ENCODE results near the gene MPC2. TPM values are rescaled to one million over a fixed set of nuclear protein-coding genes. Genes with fewer than 3 reads are reported as not detected.
A peak's percentile ranks its signal among the peaks of the same experiment; 100 is the strongest.

Gene MPC2
- polyA plus RNA-seq, 3 donors, result 14.2 to 70.3 (median 59.4) TPM

- Histone ChIP-seq H3K27ac (ENCODE audit: low read depth in 1 of 2, low read length in 2 of 2) (no peak overlapping the region), H3K9me3 (replicated peaks in 1 of 2; ENCODE audit: control insufficient read depth in 1 of 2, insufficient read depth in 1 of 2, low read length in 2 of 2) (peaks cover 10% of the 10 kb centered on the region in 2 donors), H3K27me3 (ENCODE audit: control insufficient read depth in 2 of 2, insufficient read depth in 2 of 2, low read length in 2 of 2) (no peaks in the 10 kb centered on the region), H3K79me2 (ENCODE audit: insufficient read depth, low read length) (no peaks in the 10 kb centered on the region), H3K4me3 (replicated peaks in 1 of 3; ENCODE audit: low read depth in 2 of 3, low read length in 3 of 3) (no peak overlapping the region), H3K4me1 (ENCODE audit: control insufficient read depth in 1 of 2, insufficient read depth in 2 of 2, low read length in 2 of 2) (peaks cover 0 to 3% of the 10 kb centered on the region in 2 donors), H3K36me3 (replicated peaks in 1 of 2; ENCODE audit: control insufficient read depth in 1 of 2, insufficient read depth in 2 of 2, low read length in 2 of 2) (no peaks in the 10 kb centered on the region), H3K4me2 (replicated peaks; ENCODE audit: extremely low read depth, low read length, poor library complexity, severe bottlenecking) (no peak overlapping the region), H4K20me1 (ENCODE audit: insufficient read depth, low read length) (no peaks in the 10 kb centered on the region), H3K9ac (ENCODE audit: insufficient read depth, low read length, poor library complexity, severe bottlenecking) (no peak overlapping the region), H2AFZ (ENCODE audit: insufficient read depth, low read depth, low read length, poor library complexity, severe bottlenecking) (no peak overlapping the region)
- intact Hi-C loops (cut with micrococcal nuclease), result no loop called here
- no peak overlapping the region for H3K4me3 Mint-ChIP-seq
- no peak for TF ChIP-seq CTCF (IDR thresholded peaks at IDR 0.05)
- no CpG with 5 or more reads among the region's 3 CpGs for WGBS (ENCODE audit: insufficient coverage)
- H3K9me3 Mint-ChIP-seq, result peaks cover 4 to 11% (median 10%) of the 10 kb centered on the region in 7 donors
- DNase-seq, result no peak
- no peaks in the 10 kb centered on the region for H3K36me3 Mint-ChIP-seq
- H3K4me1 Mint-ChIP-seq, result peaks cover 15% of the 10 kb centered on the region
- peak overlapping the region in 2 of 7 donors; percentile 24 to 41 for H3K27ac Mint-ChIP-seq
- peaks cover 0 to under 1% (median 0%) of the 10 kb centered on the region in 3 donors for H3K27me3 Mint-ChIP-seq (ENCODE audit: low read depth in 3 of 3)
Measured at GRCh38 chr1:167905182-167905581, 31.7 kb downstream of the MPC2 start.

- no peaks in the 10 kb centered on the region for H3K36me3 ChIP-seq (replicated peaks in 1 of 2; ENCODE audit: control insufficient read depth in 1 of 2, insufficient read depth in 2 of 2, low read length in 2 of 2)
- peaks cover 0 to 2% (median 0%) of the 10 kb centered on the region in 3 donors for H3K27me3 Mint-ChIP-seq (ENCODE audit: low read depth in 3 of 3)
- TF ChIP-seq CTCF (IDR thresholded peaks at IDR 0.05), result no peak
- no peaks in the 10 kb centered on the region for H4K20me1 ChIP-seq (ENCODE audit: insufficient read depth, low read length)
- H3K27ac ChIP-seq (ENCODE audit: low read depth in 1 of 2, low read length in 2 of 2), result no peak overlapping the region
- H3K27ac Mint-ChIP-seq, result no peak overlapping the region
- 100% methylated on average over 2 of the region's 4 CpGs for WGBS (ENCODE audit: insufficient coverage)
- H3K9me3 ChIP-seq (replicated peaks in 1 of 2; ENCODE audit: control insufficient read depth in 1 of 2, insufficient read depth in 1 of 2, low read length in 2 of 2), result peaks cover 5 to 6% of the 10 kb centered on the region in 2 donors
- no peak overlapping the region for H3K4me3 ChIP-seq (replicated peaks in 1 of 3; ENCODE audit: low read depth in 2 of 3, low read length in 3 of 3)
- peaks cover 0 to 3% of the 10 kb centered on the region in 2 donors for H3K4me1 ChIP-seq (ENCODE audit: control insufficient read depth in 1 of 2, insufficient read depth in 2 of 2, low read length in 2 of 2)
- H2AFZ ChIP-seq (ENCODE audit: insufficient read depth, low read depth, low read length, poor library complexity, severe bottlenecking), result no peak overlapping the region
- no peak overlapping the region for H3K9ac ChIP-seq (ENCODE audit: insufficient read depth, low read length, poor library complexity, severe bottlenecking)
- H3K79me2 ChIP-seq (ENCODE audit: insufficient read depth, low read length), result no peaks in the 10 kb centered on the region
- intact Hi-C loops (cut with micrococcal nuclease), result no loop called here
- H3K27me3 ChIP-seq (ENCODE audit: control insufficient read depth in 2 of 2, insufficient read depth in 2 of 2, low read length in 2 of 2), result no peaks in the 10 kb centered on the region
- peaks cover 0 to 6% (median 5%) of the 10 kb centered on the region in 7 donors for H3K9me3 Mint-ChIP-seq
- no peak overlapping the region for H3K4me2 ChIP-seq (replicated peaks; ENCODE audit: extremely low read depth, low read length, poor library complexity, severe bottlenecking)
- no peaks in the 10 kb centered on the region for H3K36me3 Mint-ChIP-seq
- H3K4me3 Mint-ChIP-seq, result no peak overlapping the region
- no peak for DNase-seq
- peaks cover 15% of the 10 kb centered on the region for H3K4me1 Mint-ChIP-seq
Measured at GRCh38 chr1:167904652-167905130, 32.2 kb downstream of the MPC2 start.

Data from CD14-positive monocyte (primary cell).